Esophagus mucosa (tissue), 1 donor: ENCODE results near the gene ERC2. TPM values are rescaled to one million over a fixed set of nuclear protein-coding genes. Genes with fewer than 3 reads are reported as not detected.

Source experiments
- ATAC-seq: fragments of 200-7000 bp; cut with Tn5 transposase; one replicate; pipeline ENCODE4 v1.9.1; 2020
- total RNA-seq: library from RNA; stranded (reverse); gene quantifications from one replicate; pipeline ENCODE4 v1.2.4, GENCODE V29; 2023
- donor health status: DM: yes; HTN: yes; CAD: no.

The ERC2 gene
- total RNA-seq, 1 donor from 2014 or later = 0.48 TPM

GRCh38 chr3:56183529-56183928 is 284.7 kb downstream of the ERC2 start:
- no peak for ATAC-seq

- no peak for ATAC-seq
These were observed 287.8 kb downstream of the ERC2 start for GRCh38 chr3:56180433-56180832.

- no peak for ATAC-seq
These were observed 294.7 kb downstream of the ERC2 start for GRCh38 chr3:56173601-56174000.

GRCh38 chr3:56164436-56164835 is 303.8 kb downstream of the ERC2 start:
- no peak for ATAC-seq

- ATAC-seq = peak; percentile 43
These were observed 310.4 kb downstream of the ERC2 start for GRCh38 chr3:56157693-56158362.

GRCh38 chr3:56154297-56154696 is 314.0 kb downstream of the ERC2 start:
- no peak for ATAC-seq

- no peak for ATAC-seq
These were observed 320.9 kb downstream of the ERC2 start for GRCh38 chr3:56147354-56147753.

- ATAC-seq = no peak
These were observed 322.9 kb downstream of the ERC2 start for GRCh38 chr3:56145410-56145809.

- ATAC-seq = no peak
These were observed 323.5 kb downstream of the ERC2 start for GRCh38 chr3:56144805-56145204.

GRCh38 chr3:56137415-56137814 is 330.9 kb downstream of the ERC2 start:
- no peak for ATAC-seq

- ATAC-seq = no peak
These were observed 331.8 kb downstream of the ERC2 start for GRCh38 chr3:56136514-56136913.

- ATAC-seq = no peak
These were observed 332.3 kb downstream of the ERC2 start for GRCh38 chr3:56135941-56136340.

- ATAC-seq = no peak
These were observed 334.8 kb downstream of the ERC2 start for GRCh38 chr3:56133423-56133822.

- no peak for ATAC-seq
These were observed 335.5 kb downstream of the ERC2 start for GRCh38 chr3:56132762-56133161.

GRCh38 chr3:56131974-56132590 is 336.2 kb downstream of the ERC2 start:
- peak; percentile 89 for ATAC-seq

GRCh38 chr3:56130036-56130435 is 338.2 kb downstream of the ERC2 start:
- no peak for ATAC-seq

- ATAC-seq = no peak
These were observed 341.6 kb downstream of the ERC2 start for GRCh38 chr3:56126632-56127031.

- ATAC-seq = no peak
These were observed 342.8 kb downstream of the ERC2 start for GRCh38 chr3:56125358-56126005.

- no peak for ATAC-seq
These were observed 343.7 kb downstream of the ERC2 start for GRCh38 chr3:56124546-56124945.

- no peak for ATAC-seq
These were observed 344.8 kb downstream of the ERC2 start for GRCh38 chr3:56123487-56123886.

GRCh38 chr3:56122911-56123310 is 345.4 kb downstream of the ERC2 start:
- no peak for ATAC-seq

- no peak for ATAC-seq
These were observed 346.6 kb downstream of the ERC2 start for GRCh38 chr3:56121716-56122115.

- peak; percentile 56 for ATAC-seq
These were observed 348.5 kb downstream of the ERC2 start for GRCh38 chr3:56119575-56120349.
